HTERT RPE-1 (cell line): ENCODE data around the gene WASHC3.
"Not testable (repeated sequence)": the region's sequence is repeated elsewhere in the genome, so short reads cannot be mapped to it uniquely, and the experiment has no call there.

Source experiments
- in situ Hi-C: fragments of 300-500 bp; cut with MboI; formaldehyde crosslinking; loops from 4 replicates; pipeline ENCODE4 v1.14.3; 2020; ENCODE audit warnings: low sequenced_read_pairs

The WASHC3 gene

DNA sequence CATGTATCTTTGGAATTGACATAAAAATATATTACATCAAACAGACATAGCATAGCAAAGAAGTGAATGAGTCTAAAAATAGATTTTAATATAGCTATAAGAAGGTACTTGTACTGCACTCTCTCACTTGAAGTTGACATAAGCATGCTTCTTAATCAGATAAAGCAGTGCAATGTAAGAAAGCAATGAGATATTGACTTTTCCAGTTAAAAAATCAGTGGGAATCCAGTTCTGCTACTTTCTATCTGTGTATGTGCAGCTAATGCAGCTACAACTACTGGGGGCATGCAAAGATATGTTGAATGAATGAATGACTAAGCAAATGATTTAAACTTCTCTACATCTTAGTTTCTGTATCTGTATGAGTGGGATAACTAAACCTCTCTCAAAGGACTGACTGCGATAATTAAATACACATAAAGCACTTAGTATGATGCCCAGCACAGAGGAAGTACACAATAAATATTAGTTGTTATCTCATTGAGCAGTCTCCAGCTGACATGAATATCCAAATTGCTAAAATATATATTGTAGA lies 10.3 kb downstream of the WASHC3 start:
- in situ Hi-C loops: no loop called here

- in situ Hi-C loops: no loop called here
Observed at GRCh38 chr12:102050660-102051430, 10.9 kb downstream of the WASHC3 start.

DNA sequence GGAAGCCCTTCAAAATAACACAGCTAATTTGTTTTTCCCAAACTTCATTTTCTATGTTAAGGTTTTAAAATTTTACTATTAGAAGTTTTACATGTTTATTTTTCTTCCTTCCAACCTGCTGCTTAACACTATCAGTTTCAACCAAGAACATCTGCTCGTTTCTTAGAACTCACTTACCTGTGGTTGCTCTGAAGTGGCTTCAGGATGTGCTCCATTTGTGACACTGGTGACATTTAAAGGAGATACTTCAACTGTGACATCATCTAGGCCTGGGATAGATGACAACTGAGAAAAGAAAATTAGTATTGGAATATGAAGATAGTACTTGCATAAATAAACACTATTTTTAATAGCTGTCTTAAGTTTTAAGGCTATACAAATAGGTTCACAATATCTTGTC lies 17.9 kb downstream of the WASHC3 start:
- in situ Hi-C loops: no loop called here

DNA sequence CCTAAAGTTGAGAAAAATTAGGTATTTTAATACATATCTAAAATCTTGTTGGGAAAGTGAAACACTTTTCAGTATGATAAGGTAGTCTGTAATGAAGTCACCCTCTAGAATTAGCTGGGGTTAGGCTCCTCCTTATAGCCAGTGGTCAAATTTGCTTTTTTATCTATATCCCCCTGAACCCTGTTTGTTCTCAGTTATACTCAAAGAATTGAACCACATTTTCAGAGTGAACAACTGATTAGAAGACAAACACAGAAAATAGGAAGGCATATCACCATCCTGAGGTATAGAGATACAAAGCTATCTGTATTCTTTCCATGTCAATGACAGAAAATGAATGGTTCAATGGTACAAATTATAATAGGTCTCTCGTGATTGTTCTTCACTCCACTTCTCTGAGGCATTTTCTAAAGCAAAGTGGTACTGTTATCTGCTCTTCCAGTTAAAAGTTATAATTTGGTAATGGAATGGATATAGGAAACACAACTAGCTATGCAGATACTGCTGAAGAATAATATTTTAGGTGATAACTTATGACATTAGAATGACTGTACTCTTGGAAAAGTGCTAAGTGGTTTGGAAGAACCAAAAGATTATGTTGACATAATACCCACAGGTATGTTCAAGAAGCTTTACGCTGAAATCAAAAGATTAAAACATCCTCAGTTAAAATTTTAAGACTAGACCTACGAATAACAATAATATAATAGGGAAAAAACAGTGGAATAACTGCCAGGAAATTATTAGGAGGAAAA lies 27.6 kb downstream of the WASHC3 start:
- in situ Hi-C loops: no loop called here

GRCh38 chr12:102031852-102032251 lies 29.9 kb downstream of the WASHC3 start:
- in situ Hi-C loops: no loop called here

GRCh38 chr12:102029141-102029540 lies 32.6 kb downstream of the WASHC3 start:
- in situ Hi-C loops: no loop called here

DNA sequence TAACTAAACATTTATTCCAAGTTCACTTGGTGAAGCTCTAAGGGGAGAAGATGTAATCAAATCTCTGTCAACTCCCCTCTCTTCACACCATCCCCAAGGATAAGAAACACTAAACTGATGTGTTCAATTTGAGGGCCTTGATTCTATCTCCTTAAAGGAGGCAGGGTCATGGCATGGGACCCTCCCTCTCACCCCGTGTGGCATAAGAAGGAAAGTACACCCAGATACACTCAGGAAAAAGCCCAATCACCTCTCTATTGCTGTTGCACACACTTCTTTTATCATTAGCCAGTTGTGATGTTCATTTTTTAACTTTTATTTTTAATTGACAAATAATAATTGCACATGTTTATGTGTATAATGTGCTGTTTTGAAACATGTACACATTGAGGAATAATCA lies 35.1 kb downstream of the WASHC3 start:
- in situ Hi-C loops: no loop called here

DNA sequence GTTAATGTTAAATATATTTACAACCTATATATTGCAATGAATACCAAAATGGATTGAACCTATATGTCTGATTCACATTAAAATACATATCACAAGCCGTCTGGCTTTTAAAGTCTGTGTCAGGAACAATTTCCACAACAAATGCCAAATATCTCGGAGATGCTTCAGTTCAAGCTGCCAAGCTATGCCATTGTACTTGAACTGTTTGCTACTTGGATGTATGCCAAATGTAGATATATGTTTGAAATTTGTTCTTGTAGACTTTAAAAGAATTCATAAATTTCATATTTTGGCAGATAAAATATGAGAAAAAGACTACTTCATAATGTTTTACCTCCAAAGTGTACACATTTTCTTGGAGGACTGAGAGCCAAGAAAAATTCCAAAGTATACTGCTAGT lies 37.0 kb downstream of the WASHC3 start:
- in situ Hi-C loops: no loop called here

GRCh38 chr12:102023343-102023930 lies 38.4 kb downstream of the WASHC3 start:
- in situ Hi-C loops: no loop called here

DNA sequence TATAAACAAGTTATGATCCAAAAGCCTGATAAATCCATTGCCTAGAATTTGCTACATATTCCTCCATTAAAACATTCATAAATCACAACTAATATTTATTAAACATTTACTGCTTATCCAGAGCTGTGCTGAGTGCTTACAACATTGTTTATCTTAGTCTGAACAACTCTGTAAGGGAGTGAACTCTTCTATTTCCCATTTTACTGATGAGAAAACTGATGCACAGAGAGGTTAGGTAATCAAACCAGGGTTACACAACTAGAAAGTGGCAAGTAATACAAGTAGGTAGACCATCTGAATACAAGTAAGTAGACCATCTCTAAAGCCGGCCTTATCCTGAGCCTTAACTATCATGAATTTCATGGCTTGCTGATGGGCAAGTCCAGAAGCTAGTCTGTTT lies 39.5 kb downstream of the WASHC3 start:
- in situ Hi-C loops: no loop called here

GRCh38 chr12:102021540-102022246 lies 40.1 kb downstream of the WASHC3 start:
- in situ Hi-C loops: no loop called here

- in situ Hi-C loops: not testable (repeated sequence)
Observed at GRCh38 chr12:102018607-102019006, 43.2 kb downstream of the WASHC3 start.

DNA sequence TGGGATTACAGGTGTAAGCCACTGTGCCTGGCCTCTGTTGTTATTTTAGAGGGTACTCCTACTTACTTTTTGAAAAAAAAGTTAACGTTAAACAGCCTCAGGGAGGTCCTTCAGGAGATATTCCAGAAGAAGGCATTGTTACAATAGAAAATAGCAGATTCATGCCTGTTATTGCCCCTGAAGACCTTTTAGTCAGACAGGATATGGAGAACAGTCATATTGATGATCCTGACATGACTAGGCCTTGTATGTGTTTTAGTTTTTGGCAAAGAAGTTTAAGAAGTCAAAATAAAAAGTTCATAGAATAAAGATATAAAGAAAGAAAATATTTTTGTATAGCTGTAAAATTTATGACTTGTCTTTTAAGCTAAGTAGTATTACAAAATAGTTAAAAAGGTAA lies 45.3 kb downstream of the WASHC3 start:
- in situ Hi-C loops: no loop called here

GRCh38 chr12:102010265-102010994 lies 51.4 kb downstream of the WASHC3 start:
- in situ Hi-C loops: no loop called here

- in situ Hi-C loops: no loop called here
Observed at GRCh38 chr12:102009796-102010195, 52.0 kb downstream of the WASHC3 start.

GRCh38 chr12:102008615-102009126 lies 53.1 kb downstream of the WASHC3 start:
- in situ Hi-C loops: no loop called here

GRCh38 chr12:102005256-102005655 lies 56.5 kb downstream of the WASHC3 start:
- in situ Hi-C loops: no loop called here

- in situ Hi-C loops: no loop called here
Observed at GRCh38 chr12:101997102-101997501, 64.7 kb downstream of the WASHC3 start.

GRCh38 chr12:101995684-101996083 lies 66.1 kb downstream of the WASHC3 start:
- in situ Hi-C loops: no loop called here

- in situ Hi-C loops: no loop called here
Observed at GRCh38 chr12:101992091-101992490, 69.7 kb downstream of the WASHC3 start.
